ENCODE measurements around the gene TCL1A. TPM values are rescaled to one million over a fixed set of nuclear protein-coding genes. Genes with fewer than 3 reads are reported as not detected.
A peak's percentile ranks its signal among the peaks of the same experiment; 100 is the strongest.

Gene TCL1A
- total and polyA plus RNA-seq, 9 of the 15 experiments (the other 6 are each of a cell fraction or from before 2014, with no cell fraction given), result 0.10 to 0.11 TPM; not detected in 7

GRCh38 chr14:95662376-95663186 lies 51.3 kb downstream of the TCL1A start (continued):
- TF ChIP-seq, protein P1, sequence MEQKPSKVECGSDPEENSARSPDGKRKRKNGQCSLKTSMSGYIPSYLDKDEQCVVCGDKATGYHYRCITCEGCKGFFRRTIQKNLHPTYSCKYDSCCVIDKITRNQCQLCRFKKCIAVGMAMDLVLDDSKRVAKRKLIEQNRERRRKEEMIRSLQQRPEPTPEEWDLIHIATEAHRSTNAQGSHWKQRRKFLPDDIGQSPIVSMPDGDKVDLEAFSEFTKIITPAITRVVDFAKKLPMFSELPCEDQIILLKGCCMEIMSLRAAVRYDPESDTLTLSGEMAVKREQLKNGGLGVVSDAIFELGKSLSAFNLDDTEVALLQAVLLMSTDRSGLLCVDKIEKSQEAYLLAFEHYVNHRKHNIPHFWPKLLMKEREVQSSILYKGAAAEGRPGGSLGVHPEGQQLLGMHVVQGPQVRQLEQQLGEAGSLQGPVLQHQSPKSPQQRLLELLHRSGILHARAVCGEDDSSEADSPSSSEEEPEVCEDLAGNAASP (IDR thresholded peaks at IDR 0.05), result no peak
- TF ChIP-seq, protein P2, sequence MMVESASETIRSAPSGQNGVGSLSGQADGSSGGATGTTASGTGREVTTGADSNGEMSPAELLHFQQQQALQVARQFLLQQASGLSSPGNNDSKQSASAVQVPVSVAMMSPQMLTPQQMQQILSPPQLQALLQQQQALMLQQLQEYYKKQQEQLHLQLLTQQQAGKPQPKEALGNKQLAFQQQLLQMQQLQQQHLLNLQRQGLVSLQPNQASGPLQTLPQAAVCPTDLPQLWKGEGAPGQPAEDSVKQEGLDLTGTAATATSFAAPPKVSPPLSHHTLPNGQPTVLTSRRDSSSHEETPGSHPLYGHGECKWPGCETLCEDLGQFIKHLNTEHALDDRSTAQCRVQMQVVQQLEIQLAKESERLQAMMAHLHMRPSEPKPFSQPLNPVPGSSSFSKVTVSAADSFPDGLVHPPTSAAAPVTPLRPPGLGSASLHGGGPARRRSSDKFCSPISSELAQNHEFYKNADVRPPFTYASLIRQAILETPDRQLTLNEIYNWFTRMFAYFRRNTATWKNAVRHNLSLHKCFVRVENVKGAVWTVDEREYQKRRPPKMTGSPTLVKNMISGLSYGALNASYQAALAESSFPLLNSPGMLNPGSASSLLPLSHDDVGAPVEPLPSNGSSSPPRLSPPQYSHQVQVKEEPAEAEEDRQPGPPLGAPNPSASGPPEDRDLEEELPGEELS (CRISPR knock-in tag; IDR thresholded peaks at IDR 0.05; ENCODE audit: borderline replicate concordance), result no peak
- TF ChIP-seq ZBTB5 (IDR thresholded peaks at IDR 0.05), result no peak
- no peak for TF ChIP-seq ZNF253 (CRISPR knock-in tag; conservative IDR thresholded peaks at IDR 0.05)
- TF ChIP-seq U2AF1 (optimal IDR thresholded peaks at IDR 0.05; ENCODE audit: low read depth, low read length), result no peak
- TF ChIP-seq ILK (tag; IDR thresholded peaks at IDR 0.05; ENCODE audit: borderline replicate concordance, low read depth), result no peak
- peak; percentile 38; the same call in 1 of the 2 replicates for TF ChIP-seq NFE2 (IDR thresholded peaks at IDR 0.05; ENCODE audit: low read depth)
- no peak for TF ChIP-seq MECOM (CRISPR knock-in tag; IDR thresholded peaks at IDR 0.05)
- TF ChIP-seq CREB1 (IDR thresholded peaks at IDR 0.05), result no peak
- TF ChIP-seq CREB1 (CRISPR knock-in tag; IDR thresholded peaks at IDR 0.05), result no peak
- TF ChIP-seq EWSR1 (IDR thresholded peaks at IDR 0.05; ENCODE audit: borderline replicate concordance, low read depth, partially characterized antibody), result no peak
- TF ChIP-seq NFYB (IDR thresholded peaks at IDR 0.05; ENCODE audit: extremely low read depth, insufficient read length), result no peak
- TF ChIP-seq CEBPB (tag; IDR thresholded peaks at IDR 0.05), result no peak
- no peak for TF ChIP-seq ZBTB8A (IDR thresholded peaks at IDR 0.05; ENCODE audit: partially characterized antibody)
- TF ChIP-seq ZNF384 (IDR thresholded peaks at IDR 0.05; ENCODE audit: low read depth, low read length), result peak; percentile 65; the same call in 1 of the 2 replicates
- TF ChIP-seq PRDM10 (IDR thresholded peaks at IDR 0.05; ENCODE audit: partially characterized antibody), result no peak
